Measurements from ENCODE around the gene TRPC4AP. TPM values are rescaled to one million over a fixed set of nuclear protein-coding genes. Genes with fewer than 3 reads are reported as not detected.

TRPC4AP gene
- total RNA-seq, 1 experiment from 2014 or later, result 48.6 TPM

GRCh38 chr20:34988191-34988540 is 104.4 kb downstream of the TRPC4AP start:
- no peak overlapping the region for H3K27ac ChIP-seq (ENCODE audit: low read depth, low read length)
- TF ChIP-seq ZNF274 (IDR thresholded peaks at IDR 0.05; ENCODE audit: low read depth, low read length) (no peak), TCF7L2 (IDR thresholded peaks at IDR 0.05; ENCODE audit: borderline replicate concordance, extremely low read depth, insufficient read depth, insufficient read length) (no peak), ATF3 (IDR thresholded peaks at IDR 0.05) (no peak), EZH2 (IDR thresholded peaks at IDR 0.05) (no peak), ELF1 (IDR thresholded peaks at IDR 0.05; ENCODE audit: borderline replicate concordance, low read depth) (no peak; the same call in 1 of the 2 replicates), POLR2A (IDR thresholded peaks at IDR 0.05; ENCODE audit: borderline replicate concordance, extremely low read depth, insufficient read depth, insufficient read length) (no peak), SRF (IDR thresholded peaks at IDR 0.05; ENCODE audit: low read depth) (no peak), CBX3 (IDR thresholded peaks at IDR 0.05; ENCODE audit: low read depth) (no peak), ZFX (IDR thresholded peaks at IDR 0.05) (no peak), POLR2AphosphoS5 (IDR thresholded peaks at IDR 0.05; ENCODE audit: low read depth, low read length) (no peak), YY1 (IDR thresholded peaks at IDR 0.05; ENCODE audit: extremely low read depth, insufficient replicate concordance, low read depth, low read length) (no peak), REST (IDR thresholded peaks at IDR 0.05; ENCODE audit: low read depth) (no peak), ZBTB33 (IDR thresholded peaks at IDR 0.05; ENCODE audit: extremely low read depth, insufficient replicate concordance, low read length) (no peak), SIN3A (IDR thresholded peaks at IDR 0.05; ENCODE audit: low read depth) (no peak), CTCF (IDR thresholded peaks at IDR 0.05 in 2 of 3, conservative IDR thresholded peaks at IDR 0.05 in 1 of 3; ENCODE audit: borderline replicate concordance in 1 of 3, insufficient read depth in 1 of 3, low read depth in 2 of 3, low read length in 2 of 3) (no peak)
- CTCF ChIA-PET, result no interaction called here
- H2AFZ ChIP-seq (ENCODE audit: low read depth, low read length, poor library complexity, severe bottlenecking), result no peak overlapping the region
- H3K36me3 ChIP-seq (ENCODE audit: control insufficient read depth in 1 of 2, insufficient read depth in 2 of 2, low read length in 2 of 2), result no peaks in the 10 kb centered on the region
- H4K20me1 ChIP-seq (ENCODE audit: insufficient read depth), result no peaks in the 10 kb centered on the region
- H3K4me3 ChIP-seq (replicated peaks in 1 of 2; ENCODE audit: low read depth in 1 of 2, low read length in 2 of 2), result no peak overlapping the region
- H3K4me2 ChIP-seq (ENCODE audit: low read length), result no peak overlapping the region
- no peaks in the 10 kb centered on the region for H3K9me3 ChIP-seq (ENCODE audit: control insufficient read depth in 1 of 2, insufficient read depth in 1 of 2, low read depth in 1 of 2, low read length in 2 of 2)
- POLR2A ChIA-PET, result no interaction called here
- no peak for DNase-seq (ENCODE audit: low read depth, low spot score)
- intact Hi-C loops (cut with micrococcal nuclease), result no loop called here
- BruUV-seq (replicated peaks), result no TSS peak
- no peaks in the 10 kb centered on the region for H3K9me2 ChIP-seq (ENCODE audit: insufficient read depth)
- H3K79me2 ChIP-seq (ENCODE audit: insufficient read depth, low read length), result no peaks in the 10 kb centered on the region
- H3K4me1 ChIP-seq (ENCODE audit: control insufficient read depth in 1 of 2, insufficient read depth in 2 of 2, low read length in 2 of 2), result peaks cover 0 to 4% of the 10 kb centered on the region in 2 experiments; a peak in 1 of 4 replicates
- no peaks in the 10 kb centered on the region for H3K27me3 ChIP-seq (ENCODE audit: insufficient read depth, low read length)
- no peak overlapping the region for H3K9ac ChIP-seq (ENCODE audit: low read length)
- RAD21 ChIA-PET (ENCODE audit: low non-redundant PET in 1 of 2, low total read pairs in 2 of 2, uncharacterized antibody in 2 of 2, unreplicated experiment in 2 of 2), result no interaction called here
- ATAC-seq, result no peak
